ENCODE data around the gene COASY. TPM values are rescaled to one million over a fixed set of nuclear protein-coding genes. Genes with fewer than 3 reads are reported as not detected.

The COASY gene
- total and polyA plus RNA-seq, 2 of the 4 experiments (the other 2 are of a cell fraction): 10.6 to 44.0 TPM

- Histone ChIP-seq H3K4me2 (ENCODE audit: low read depth, low read length) (no peak overlapping the region), H3K4ac (ENCODE audit: low read depth, low read length) (no peak overlapping the region), H3K56ac (ENCODE audit: extremely low read depth, insufficient read depth, low read length) (no peak overlapping the region), H3K9ac (ENCODE audit: low read depth, low read length) (no peak overlapping the region), H4K20me1 (ENCODE audit: insufficient read depth, low read length) (peaks cover 9% of the 10 kb centered on the region; the same call in 1 of the 2 replicates), H3K36me3 (ENCODE audit: control insufficient read depth, insufficient read depth, low read length) (peaks cover 48% of the 10 kb centered on the region), H4K5ac (ENCODE audit: low read depth, low read length) (no peak overlapping the region), H2BK5ac (ENCODE audit: low read depth, low read length, poor library complexity, severe bottlenecking) (no peak overlapping the region), H3K79me1 (ENCODE audit: low read depth in 1 of 2, low read length in 2 of 2) (peaks cover 15 to 29% of the 10 kb centered on the region in 2 experiments), H3K14ac (replicated peaks; ENCODE audit: low read depth, low read length) (no peak overlapping the region), H2BK20ac (ENCODE audit: low read depth, low read length) (no peak overlapping the region), H3K9me1 (ENCODE audit: insufficient read depth, low read length) (peaks cover 22% of the 10 kb centered on the region), H3K4me1 (ENCODE audit: control insufficient read depth, insufficient read depth, low read length) (peaks cover 7% of the 10 kb centered on the region), H4K8ac (ENCODE audit: low read depth in 2 of 2, low read length in 2 of 2) (no peak overlapping the region), H2AK9ac (replicated peaks; ENCODE audit: low read depth, low read length, poor library complexity) (no peak overlapping the region), H2AK5ac (ENCODE audit: low read depth, low read length) (no peak overlapping the region), H3K18ac (ENCODE audit: low read depth, low read length) (no peak overlapping the region), H3K27ac (ENCODE audit: insufficient read depth, low read length) (no peak overlapping the region), H3K23ac (ENCODE audit: low read depth, low read length) (no peak overlapping the region), H2AFZ (replicated peaks; ENCODE audit: low read length, poor library complexity) (peak overlapping the region; percentile 27), H3K9me3 (ENCODE audit: control insufficient read depth, insufficient read depth, low read length) (no peaks in the 10 kb centered on the region), H3K4me3 (ENCODE audit: insufficient read depth, low read depth, low read length) (no peak overlapping the region), H2BK120ac (ENCODE audit: low read depth, low read length) (no peak overlapping the region), H3K27me3 (ENCODE audit: control insufficient read depth, insufficient read depth, low read length) (no peaks in the 10 kb centered on the region), H4K91ac (ENCODE audit: insufficient read depth, low read depth, low read length) (no peak overlapping the region), H2BK15ac (ENCODE audit: low read depth, low read length) (no peak overlapping the region)
- WGBS, 2 experiments (ENCODE audit: extremely low coverage in 2 of 2, insufficient read length in 1 of 2): 80% methylated on average over 5 of the region's 17 CpGs; no CpG with 5 or more reads in 1 of the 2 experiments
- no TSS peak for BruUV-seq (replicated peaks)
- ChIA-PET POLR2A (ENCODE audit: unreplicated experiment) (no interaction called here), CTCF (interaction anchor here (0.6 to 0.7 kb wide), 2 partner anchors 10 to 106 kb away, joined by 3 read pairs; no protein-coding TSS in a partner anchor)
- no peak for ATAC-seq (ENCODE audit: low read depth)
- dilution Hi-C loops (cut with HindIII; ENCODE audit: low sequenced_read_pairs, unreplicated experiment) (no loop called here), in situ Hi-C loops (cut with MboI; ENCODE audit: low sequenced_read_pairs) (no loop called here), intact Hi-C loops (cut with micrococcal nuclease) (no loop called here)
- DNase-seq: no peak
- no peak for TF ChIP-seq SMC3 (IDR thresholded peaks at IDR 0.05; ENCODE audit: low read depth, low read length)
Observed at GRCh38 chr17:42541041-42541833, 20.7 kb upstream of the COASY start.

Data from IMR-90 (cell line).